ENCODE measurements around the gene MTUS2.

DNA sequence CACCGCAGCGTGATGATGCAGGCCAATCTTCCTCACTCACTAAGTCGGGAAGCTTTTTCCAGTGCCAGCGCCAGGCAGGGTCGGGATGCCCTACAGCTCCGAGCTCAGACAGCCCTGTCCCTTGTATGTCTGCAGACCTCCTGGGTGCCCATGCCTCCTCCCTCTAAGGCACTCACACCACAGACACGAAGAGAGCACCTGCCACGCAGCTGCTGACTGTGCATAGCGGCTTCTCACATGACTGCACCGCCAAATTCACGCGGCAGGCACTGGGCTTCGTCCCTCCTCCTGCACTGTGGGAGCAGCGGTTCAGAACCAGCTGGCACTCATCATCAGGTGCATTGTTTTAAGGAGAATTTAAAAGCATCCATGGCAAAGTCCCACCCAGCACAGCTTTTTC lies 687.2 kb downstream of the MTUS2 start:
- TF ChIP-seq CTCF (IDR thresholded peaks at IDR 0.05; ENCODE audit: control extremely low read depth in 1 of 3, insufficient read depth in 1 of 3, low read depth in 1 of 3, low read length in 3 of 3) (no peak), JUND (IDR thresholded peaks at IDR 0.05; ENCODE audit: low read length) (no peak), EZH2 (IDR thresholded peaks at IDR 0.05; ENCODE audit: low read depth, low read length, severe bottlenecking) (no peak), HDAC2 (IDR thresholded peaks at IDR 0.05; ENCODE audit: borderline replicate concordance in 1 of 2, low read depth in 2 of 2, low read length in 2 of 2) (no peak), SIX5 (IDR thresholded peaks at IDR 0.05; ENCODE audit: low read depth, low read length) (no peak), EP300 (IDR thresholded peaks at IDR 0.05; ENCODE audit: borderline replicate concordance in 1 of 2, low read depth in 2 of 2, low read length in 2 of 2) (no peak)
- TF ChIP-seq, protein P1, sequence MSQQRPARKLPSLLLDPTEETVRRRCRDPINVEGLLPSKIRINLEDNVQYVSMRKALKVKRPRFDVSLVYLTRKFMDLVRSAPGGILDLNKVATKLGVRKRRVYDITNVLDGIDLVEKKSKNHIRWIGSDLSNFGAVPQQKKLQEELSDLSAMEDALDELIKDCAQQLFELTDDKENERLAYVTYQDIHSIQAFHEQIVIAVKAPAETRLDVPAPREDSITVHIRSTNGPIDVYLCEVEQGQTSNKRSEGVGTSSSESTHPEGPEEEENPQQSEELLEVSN (IDR thresholded peaks at IDR 0.05), result no peak
